ENCODE measurements around the gene PODXL.

PODXL gene

GRCh38 chr7:131501930-131502685 is 54.3 kb downstream of the PODXL start:
- no peak for DNase-seq (ENCODE audit: low read depth in 1 of 2, low spot score in 1 of 2)
- H3K27ac ChIP-seq (replicated peaks): no peak overlapping the region

DNA sequence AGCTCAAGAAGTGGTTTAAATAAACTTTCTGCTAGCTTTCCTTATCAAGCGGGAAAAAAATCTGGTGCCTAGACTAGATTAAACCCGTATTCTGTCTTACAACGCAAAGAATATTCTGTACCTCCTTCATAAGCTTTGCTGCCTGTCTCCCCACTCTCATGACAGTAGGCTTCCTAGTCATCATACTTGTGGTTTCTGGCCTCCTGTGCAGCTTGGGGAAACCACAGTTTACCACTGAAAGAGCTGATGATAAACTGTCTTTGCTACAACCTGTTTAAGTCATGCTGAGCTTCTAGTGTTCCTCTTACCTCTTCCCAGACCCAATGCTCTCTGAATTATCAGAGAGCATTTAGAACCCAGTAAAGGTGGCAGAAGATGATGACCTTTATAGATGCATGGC is 55.0 kb downstream of the PODXL start:
- TF ChIP-seq CTCF (IDR thresholded peaks at IDR 0.05; ENCODE audit: insufficient read depth, low read length) (no peak), POLR2AphosphoS5 (IDR thresholded peaks at IDR 0.05; ENCODE audit: low read depth) (no peak), SPI1 (IDR thresholded peaks at IDR 0.05; ENCODE audit: borderline replicate concordance, low read depth) (no peak), REST (IDR thresholded peaks at IDR 0.05; ENCODE audit: insufficient replicate concordance, low read depth) (no peak), GABPA (IDR thresholded peaks at IDR 0.05; ENCODE audit: low read depth) (no peak)
- no peak overlapping the region for H3K27ac ChIP-seq (replicated peaks)
- no peak for DNase-seq (ENCODE audit: low read depth in 1 of 2, low spot score in 1 of 2)
- H3K4me3 ChIP-seq (replicated peaks; ENCODE audit: insufficient read depth, low read length): no peak overlapping the region
- peaks cover 3% of the 10 kb centered on the region for H3K27me3 ChIP-seq (ENCODE audit: insufficient read depth, poor library complexity, severe bottlenecking)

More at GRCh38 chr7:131501930-131502685, 54.3 kb downstream of the PODXL start:
- TF ChIP-seq SPI1 (IDR thresholded peaks at IDR 0.05; ENCODE audit: borderline replicate concordance, low read depth) (no peak), REST (IDR thresholded peaks at IDR 0.05; ENCODE audit: insufficient replicate concordance, low read depth) (no peak), POLR2AphosphoS5 (IDR thresholded peaks at IDR 0.05; ENCODE audit: low read depth) (no peak), CTCF (IDR thresholded peaks at IDR 0.05; ENCODE audit: insufficient read depth, low read length) (no peak), GABPA (IDR thresholded peaks at IDR 0.05; ENCODE audit: low read depth) (no peak)
- H3K4me3 ChIP-seq (replicated peaks; ENCODE audit: insufficient read depth, low read length): no peak overlapping the region
- peaks cover 4% of the 10 kb centered on the region for H3K27me3 ChIP-seq (ENCODE audit: insufficient read depth, poor library complexity, severe bottlenecking)

DNA sequence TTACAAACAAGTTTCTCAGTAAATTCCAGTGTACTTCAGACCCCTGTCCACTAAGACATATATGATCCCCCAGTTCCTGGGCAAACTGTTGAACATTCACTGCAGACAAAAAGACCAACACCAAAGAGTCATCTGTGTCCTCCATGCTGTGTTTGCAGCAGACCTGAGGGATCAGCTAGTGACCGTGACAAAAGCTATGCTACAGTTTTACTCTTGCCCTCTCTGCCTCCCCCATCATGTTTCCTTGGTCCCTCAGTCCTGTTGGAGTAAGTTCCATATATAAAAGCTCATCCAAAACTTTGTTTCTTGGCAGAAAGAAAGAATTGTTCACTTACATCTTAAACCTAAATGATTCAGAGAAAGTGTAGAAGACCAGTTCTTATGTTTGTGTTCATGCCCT is 56.1 kb downstream of the PODXL start:
- no peak overlapping the region for H3K27ac ChIP-seq (replicated peaks)
- TF ChIP-seq REST (IDR thresholded peaks at IDR 0.05; ENCODE audit: insufficient replicate concordance, low read depth) (no peak), SPI1 (IDR thresholded peaks at IDR 0.05; ENCODE audit: borderline replicate concordance, low read depth) (no peak), CTCF (IDR thresholded peaks at IDR 0.05; ENCODE audit: insufficient read depth, low read length) (no peak), GABPA (IDR thresholded peaks at IDR 0.05; ENCODE audit: low read depth) (no peak), POLR2AphosphoS5 (IDR thresholded peaks at IDR 0.05; ENCODE audit: low read depth) (no peak)

More for the DNA sequence above, 56.1 kb downstream of the PODXL start:
- Histone ChIP-seq H3K27me3 (ENCODE audit: insufficient read depth, poor library complexity, severe bottlenecking) (no peaks in the 10 kb centered on the region), H3K4me3 (replicated peaks; ENCODE audit: insufficient read depth, low read length) (no peak overlapping the region)
- DNase-seq (ENCODE audit: low read depth in 1 of 2, low spot score in 1 of 2): no peak
